Measurements from ENCODE around the gene CCDC40. TPM values are rescaled to one million over a fixed set of nuclear protein-coding genes. Genes with fewer than 3 reads are reported as not detected.

The CCDC40 gene
- total and polyA plus RNA-seq, 2 of the 13 experiments (the other 11 are each of a cell fraction or from before 2014, with no cell fraction given) = 4.1 to 5.5 TPM

GRCh38 chr17:80101011-80101945, 64.8 kb downstream of the CCDC40 start, which contains the start of gene GAA (continued):
- TF ChIP-seq ZNF784 (CRISPR knock-in tag; IDR thresholded peaks at IDR 0.05; ENCODE audit: borderline replicate concordance) (peak; percentile 31; the same call in 1 of the 2 replicates), PRDM10 (CRISPR knock-in tag; IDR thresholded peaks at IDR 0.05; ENCODE audit: low read depth) (no peak), RBM22 (optimal IDR thresholded peaks at IDR 0.05; ENCODE audit: low read length) (no peak), CSRNP2 (CRISPR knock-in tag; conservative IDR thresholded peaks at IDR 0.05; ENCODE audit: low read depth) (no peak), ZC3H13 (CRISPR knock-in tag; IDR thresholded peaks at IDR 0.05) (peak; percentile 56; the same call in 1 of the 2 replicates), ZBTB43 (CRISPR knock-in tag; conservative IDR thresholded peaks at IDR 0.05) (peak; percentile 76; the same call in 1 of the 2 replicates), KAT2B (IDR thresholded peaks at IDR 0.05; ENCODE audit: borderline replicate concordance, low read depth, low read length) (no peak), ZSCAN31 (CRISPR knock-in tag; IDR thresholded peaks at IDR 0.05; ENCODE audit: low read depth) (peak; percentile 96), MATR3 (CRISPR knock-in tag; IDR thresholded peaks at IDR 0.05) (no peak), GATA4 (IDR thresholded peaks at IDR 0.05; ENCODE audit: borderline replicate concordance, low read depth) (no peak), ZNF572 (CRISPR knock-in tag; IDR thresholded peaks at IDR 0.05) (no peak), NKX3-1 (CRISPR knock-in tag; IDR thresholded peaks at IDR 0.05) (no peak), ZNF678 (CRISPR knock-in tag; IDR thresholded peaks at IDR 0.05) (no peak), REXO4 (CRISPR knock-in tag; IDR thresholded peaks at IDR 0.05; ENCODE audit: borderline replicate concordance) (no peak), CENPT (CRISPR knock-in tag; IDR thresholded peaks at IDR 0.05; ENCODE audit: low read depth) (no peak), ARID2 (CRISPR knock-in tag; IDR thresholded peaks at IDR 0.05; ENCODE audit: borderline replicate concordance) (peak; percentile 55; the same call in 1 of the 2 replicates), DZIP1 (CRISPR knock-in tag; IDR thresholded peaks at IDR 0.05) (no peak)
